AG09319 (cell line): ENCODE measurements around the gene SP3.

Experiments
- DNase-seq: peaks from one replicate; pipeline ENCODE4 v3.0.0-alpha.2; 2010; ENCODE audit warnings: low read depth; ENCODE audit errors: extremely low read depth
- CTCF ChIP-seq: IDR thresholded peaks from 2 replicates; pipeline ENCODE4 v1.5.1; 2011; ENCODE audit warnings: low read depth, mild to moderate bottlenecking, inconsistent platforms, low read length, moderate library complexity

The SP3 gene

GRCh38 chr2:173982182-173982714 is 17.1 kb upstream of the SP3 start:
- DNase-seq: no peak
- TF ChIP-seq CTCF: no peak

GRCh38 chr2:173981520-173981919 is 16.3 kb upstream of the SP3 start:
- no peak for TF ChIP-seq CTCF
- no peak for DNase-seq

- DNase-seq: no peak
- no peak for TF ChIP-seq CTCF
Observed at GRCh38 chr2:173979751-173980351, 14.7 kb upstream of the SP3 start.

- DNase-seq: no peak
- no peak for TF ChIP-seq CTCF
Observed at GRCh38 chr2:173978447-173978846, 13.3 kb upstream of the SP3 start.

GRCh38 chr2:173972636-173973035 is 7.5 kb upstream of the SP3 start:
- DNase-seq: no peak
- no peak for TF ChIP-seq CTCF

GRCh38 chr2:173972165-173972564 is 7.0 kb upstream of the SP3 start:
- no peak for TF ChIP-seq CTCF
- DNase-seq: no peak

GRCh38 chr2:173970516-173970924 is 5.3 kb upstream of the SP3 start:
- TF ChIP-seq CTCF: no peak
- no peak for DNase-seq
